22Rv1 (cell line): ENCODE data around the gene TRIM52.

Experiments
- H3K27ac ChIP-seq: fragments of 450-650 bp; 2 replicates; pipeline ENCODE4 v1.5.1; 2017
- ZFX ChIP-seq: fragments of 450-650 bp; IDR thresholded peaks from 2 replicates; pipeline ENCODE4 v1.6.1; 2017; ENCODE audit warnings: antibody characterized with exemption, borderline replicate concordance
- TF ChIP-seq, protein P1 (sequence below): fragments of 450-650 bp; IDR thresholded peaks from 2 replicates; pipeline ENCODE4 v1.5.1; 2017; ENCODE audit warnings: mild to moderate bottlenecking

Gene TRIM52

DNA sequence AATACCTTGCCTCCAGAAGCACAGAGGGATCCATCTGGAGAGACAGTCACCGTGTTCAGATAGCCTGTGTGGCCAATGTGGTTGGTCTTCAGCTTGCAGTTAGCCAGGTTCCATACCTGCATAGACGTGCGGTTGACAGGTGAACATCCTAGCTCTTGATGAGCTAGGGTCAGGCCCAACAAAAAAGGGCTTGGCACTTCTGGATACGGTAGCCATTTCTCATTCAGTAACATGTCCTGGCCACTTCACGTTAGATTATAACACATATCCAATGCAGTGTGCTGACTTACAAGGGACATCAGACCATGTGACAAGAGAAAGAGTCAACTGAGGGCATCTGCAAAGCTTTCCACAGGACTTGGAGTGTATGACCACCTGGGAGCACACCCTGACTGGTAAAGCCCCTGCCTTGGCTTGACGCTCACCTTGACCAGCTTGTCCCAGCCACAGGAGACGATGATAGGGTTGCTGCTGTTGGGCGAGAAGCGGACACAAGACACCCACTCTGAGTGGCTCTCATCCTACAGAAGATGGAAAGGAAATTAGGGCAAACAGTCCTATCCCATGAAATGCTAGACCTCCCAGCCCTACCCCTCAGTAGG is 21.8 kb downstream of the TRIM52 start:
- H3K27ac ChIP-seq = peak overlapping the region; percentile 97
- no peak for TF ChIP-seq ZFX
- TF ChIP-seq, protein P1, sequence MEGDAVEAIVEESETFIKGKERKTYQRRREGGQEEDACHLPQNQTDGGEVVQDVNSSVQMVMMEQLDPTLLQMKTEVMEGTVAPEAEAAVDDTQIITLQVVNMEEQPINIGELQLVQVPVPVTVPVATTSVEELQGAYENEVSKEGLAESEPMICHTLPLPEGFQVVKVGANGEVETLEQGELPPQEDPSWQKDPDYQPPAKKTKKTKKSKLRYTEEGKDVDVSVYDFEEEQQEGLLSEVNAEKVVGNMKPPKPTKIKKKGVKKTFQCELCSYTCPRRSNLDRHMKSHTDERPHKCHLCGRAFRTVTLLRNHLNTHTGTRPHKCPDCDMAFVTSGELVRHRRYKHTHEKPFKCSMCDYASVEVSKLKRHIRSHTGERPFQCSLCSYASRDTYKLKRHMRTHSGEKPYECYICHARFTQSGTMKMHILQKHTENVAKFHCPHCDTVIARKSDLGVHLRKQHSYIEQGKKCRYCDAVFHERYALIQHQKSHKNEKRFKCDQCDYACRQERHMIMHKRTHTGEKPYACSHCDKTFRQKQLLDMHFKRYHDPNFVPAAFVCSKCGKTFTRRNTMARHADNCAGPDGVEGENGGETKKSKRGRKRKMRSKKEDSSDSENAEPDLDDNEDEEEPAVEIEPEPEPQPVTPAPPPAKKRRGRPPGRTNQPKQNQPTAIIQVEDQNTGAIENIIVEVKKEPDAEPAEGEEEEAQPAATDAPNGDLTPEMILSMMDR = no peak

DNA sequence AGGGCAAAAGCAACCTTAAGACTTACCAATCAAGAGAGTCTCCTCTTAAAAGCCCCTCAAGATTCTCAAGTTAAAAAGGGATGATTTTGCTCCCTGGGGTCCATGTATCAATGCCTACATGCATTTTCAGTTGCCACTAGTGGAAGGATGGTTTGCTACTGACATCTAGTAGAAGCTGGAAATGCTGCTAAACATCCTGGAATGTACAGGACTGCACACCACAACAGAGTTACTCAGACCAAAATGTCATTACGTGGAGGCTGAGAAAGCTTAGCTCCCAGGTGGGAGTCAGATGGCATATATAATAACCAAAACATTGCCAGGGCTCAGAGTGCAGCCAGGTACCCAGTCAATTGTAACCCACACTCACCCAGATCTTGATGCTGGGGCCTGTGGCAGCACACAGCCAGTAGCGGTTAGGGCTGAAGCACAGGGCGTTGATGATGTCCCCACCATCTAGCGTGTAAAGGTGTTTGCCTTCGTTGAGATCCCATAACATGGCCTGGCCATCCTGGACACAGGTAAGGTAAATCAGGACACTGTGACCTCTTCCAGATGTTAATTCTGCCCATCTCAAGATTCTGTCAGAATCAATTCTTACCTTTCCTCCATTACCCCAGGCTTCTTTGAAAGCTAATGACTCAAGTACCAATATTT is 23.1 kb downstream of the TRIM52 start:
- peak overlapping the region; percentile 97; the same call in 1 of the 2 replicates for H3K27ac ChIP-seq
- TF ChIP-seq ZFX = no peak

DNA sequence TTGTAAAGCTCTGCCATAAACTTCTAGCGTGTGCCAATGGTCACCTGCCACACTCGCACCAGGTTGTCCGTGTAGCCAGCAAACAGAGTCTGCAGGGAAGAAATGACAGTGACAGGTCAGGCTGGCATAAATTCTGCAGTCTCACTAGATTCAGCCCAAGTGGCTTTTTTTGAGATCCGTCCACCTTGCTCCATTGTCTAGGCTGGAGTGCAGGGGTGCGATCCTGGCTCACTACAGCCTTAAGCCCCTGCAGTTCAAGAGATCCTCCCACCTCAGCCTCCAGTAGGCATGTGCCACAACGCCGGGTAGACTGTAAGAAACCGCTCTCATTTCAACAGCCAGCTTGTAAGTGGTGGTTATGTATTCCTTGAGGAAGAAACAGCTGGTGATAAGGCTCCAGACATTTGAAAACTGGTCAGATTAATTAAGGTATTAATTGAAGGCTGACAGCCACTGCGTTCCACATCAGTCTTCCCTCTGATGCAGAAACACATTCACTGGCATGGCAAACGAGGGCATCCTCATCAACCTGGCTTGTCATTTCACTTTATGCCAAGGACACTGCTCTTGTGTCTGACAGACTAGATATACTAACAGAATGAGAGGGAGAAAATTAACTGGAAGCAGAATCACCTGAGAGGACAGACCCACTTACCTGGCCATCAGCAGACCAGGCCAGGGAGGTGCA is 23.8 kb downstream of the TRIM52 start:
- H3K27ac ChIP-seq = peak overlapping the region; percentile 97
- TF ChIP-seq, protein P1 = no peak
- TF ChIP-seq ZFX = no peak

DNA sequence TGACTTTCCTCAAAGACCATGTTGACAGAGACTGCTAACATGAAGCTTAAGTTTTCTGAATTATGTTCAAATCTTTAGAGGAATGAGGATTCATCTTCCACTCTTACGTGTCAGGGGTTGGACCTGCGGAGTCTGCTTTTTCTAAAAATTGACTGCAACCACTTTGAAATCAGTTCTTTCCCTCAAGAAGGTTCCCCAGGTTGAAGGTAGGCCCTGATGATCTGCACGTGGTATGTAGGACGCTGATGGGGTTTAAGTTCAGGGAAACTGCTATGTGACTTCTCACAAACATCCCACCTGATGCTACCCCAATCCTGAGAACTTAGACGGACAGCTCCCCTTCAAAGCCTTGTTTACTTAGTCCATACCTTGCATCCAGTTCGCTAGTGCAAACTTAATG is 24.5 kb downstream of the TRIM52 start:
- no peak for TF ChIP-seq ZFX
- TF ChIP-seq, protein P1 = no peak
- H3K27ac ChIP-seq = peak overlapping the region; percentile 97

DNA sequence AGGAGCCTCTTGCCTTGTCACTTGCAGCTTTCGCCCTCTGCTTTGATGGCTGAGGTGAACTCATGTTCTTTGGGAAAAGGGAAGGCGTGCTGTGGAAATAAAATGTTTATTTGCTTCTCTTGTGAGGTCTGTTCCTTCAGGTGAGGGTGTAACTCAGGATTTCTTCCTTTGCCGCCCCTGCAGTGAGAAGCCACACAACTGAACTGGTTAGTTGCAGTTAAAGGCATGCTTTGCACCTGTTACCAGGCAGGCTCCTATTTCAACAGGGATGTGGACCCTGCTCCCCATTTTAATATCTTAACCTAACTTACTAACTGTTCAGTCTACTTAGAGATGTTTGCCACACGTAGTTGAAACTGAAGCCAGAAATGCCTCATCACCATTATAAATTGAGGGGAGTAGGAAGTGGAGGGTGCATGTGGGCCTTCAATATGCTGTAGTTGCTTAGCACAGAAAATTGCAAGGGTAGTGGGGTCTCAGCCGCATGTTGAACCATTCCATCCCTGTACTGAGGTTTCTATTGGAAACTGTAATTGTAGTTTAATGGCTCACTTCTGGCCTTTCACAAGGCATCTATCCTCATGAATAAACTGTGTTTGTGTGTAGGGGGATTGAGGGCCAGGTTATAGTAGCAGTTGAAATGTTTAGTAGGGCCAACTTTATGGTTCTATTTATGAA is 25.1 kb downstream of the TRIM52 start:
- no peak for TF ChIP-seq ZFX
- TF ChIP-seq, protein P1 = no peak
- H3K27ac ChIP-seq = peak overlapping the region; percentile 97

DNA sequence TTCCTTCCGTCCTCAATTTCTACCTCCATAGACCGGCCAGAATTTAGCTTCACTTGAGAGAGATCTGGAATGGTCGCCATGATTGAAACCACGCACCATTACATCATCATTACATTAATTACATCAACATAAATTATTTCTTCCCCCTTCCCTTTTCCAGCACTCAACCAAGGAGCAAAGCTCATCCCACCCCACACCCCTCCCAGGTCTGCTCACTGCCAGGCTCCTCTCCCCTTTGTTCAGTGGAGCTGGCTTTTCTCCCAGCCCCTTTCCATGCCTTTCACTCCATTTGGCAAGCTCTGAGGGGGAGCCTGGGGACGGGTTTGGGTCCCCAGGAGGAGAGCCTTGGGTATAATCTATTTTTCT is 25.6 kb downstream of the TRIM52 start:
- peak overlapping the region; percentile 97 for H3K27ac ChIP-seq
- TF ChIP-seq ZFX = no peak
- TF ChIP-seq, protein P1 = no peak

DNA sequence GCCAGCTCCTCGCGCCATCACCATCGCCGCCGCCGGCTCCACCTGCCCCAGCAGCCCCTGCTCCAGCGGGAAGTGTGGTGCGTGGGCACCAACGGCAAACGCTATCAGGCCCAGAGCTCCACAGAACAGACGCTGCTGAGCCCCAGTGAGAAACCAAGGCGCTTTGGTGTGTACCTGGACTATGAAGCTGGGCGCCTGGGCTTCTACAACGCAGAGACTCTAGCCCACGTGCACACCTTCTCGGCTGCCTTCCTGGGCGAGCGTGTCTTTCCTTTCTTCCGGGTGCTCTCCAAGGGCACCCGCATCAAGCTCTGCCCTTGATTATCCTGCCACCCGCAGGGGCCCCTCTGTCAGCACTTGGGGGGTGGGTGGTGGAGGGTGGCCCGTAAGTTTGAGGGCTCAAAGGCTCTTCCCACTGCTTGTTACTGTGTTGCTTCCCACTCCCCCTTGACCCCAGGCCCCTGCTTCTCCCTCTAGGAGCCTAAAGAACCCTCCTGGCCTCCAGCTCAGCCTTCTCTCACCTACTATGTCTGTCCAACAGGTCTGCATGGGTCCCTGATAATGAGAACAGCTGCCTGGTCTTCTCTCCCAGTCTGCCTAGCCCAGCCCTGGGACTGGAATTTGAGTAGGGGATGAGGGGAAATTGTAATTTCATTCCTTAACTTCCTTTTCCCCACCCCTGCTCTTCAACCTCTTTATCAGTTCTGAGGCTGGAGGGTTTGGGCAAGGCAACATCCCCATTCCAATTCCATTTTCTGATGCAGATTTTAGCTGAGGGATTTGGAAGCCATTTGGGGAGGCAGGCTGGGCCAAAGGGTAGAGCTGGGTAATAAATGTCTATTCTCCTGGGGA is 26.3 kb downstream of the TRIM52 start:
- peak overlapping the region; percentile 97 for H3K27ac ChIP-seq
- TF ChIP-seq, protein P1 = no peak
- TF ChIP-seq ZFX = no peak
